H1 (cell line): ENCODE data around the gene STXBP4. TPM values are rescaled to one million over a fixed set of nuclear protein-coding genes. Genes with fewer than 3 reads are reported as not detected.
A peak's percentile ranks its signal among the peaks of the same experiment; 100 is the strongest.

ENCODE experiments used
- CTCF ChIA-PET: fragments of 300-600 bp; sonication (Branson Sonifier 250); formaldehyde crosslinking; loops from one replicate; lab custom pipeline; 2021; ENCODE audit not compliant: partially characterized antibody; lab: Charles Lee
- POLR2A ChIA-PET: fragments of 300-600 bp; sonication (Branson Sonifier 250); formaldehyde crosslinking; loops from one replicate; lab custom pipeline; 2021; ENCODE audit warnings: inconsistent platforms; ENCODE audit not compliant: partially characterized antibody; lab: Charles Lee
- DNase-seq, 2 experiments: peaks; one replicate each; pipeline versions ENCODE4 v3.0.0 to v3.0.0-alpha.2; 2010 to 2022; ENCODE audit warnings: low spot score in 2 of 2, low read depth in 1 of 2, mixed read lengths in 1 of 2
- FAIRE-seq: peaks from 2 replicates; lab custom pipeline; 2011; peaks lifted over from hg19 to GRCh38; lab: Jason Lieb, UNC
- H2AFZ ChIP-seq: 2 replicates; pipeline ENCODE4 v1.8.1; 2012; ENCODE audit warnings: low read length, inconsistent platforms
- H2AK5ac ChIP-seq: 2 replicates; pipeline ENCODE4 v1.6.1; 2013; ENCODE audit warnings: low read depth, low read length
- H2BK120ac ChIP-seq: replicated peaks from 2 replicates; pipeline ENCODE3; 2013; ENCODE audit warnings: low read depth, low read length, inconsistent platforms
- H2BK12ac ChIP-seq: 2 replicates; pipeline ENCODE4 v1.6.1; 2013; ENCODE audit warnings: low read depth, low read length
- H2BK15ac ChIP-seq: 2 replicates; pipeline ENCODE4 v1.6.1; 2013; ENCODE audit warnings: low read length
- H2BK20ac ChIP-seq: 2 replicates; pipeline ENCODE4 v1.6.1; 2013; ENCODE audit warnings: low read length
- H2BK5ac ChIP-seq: 2 replicates; pipeline ENCODE4 v1.6.1; 2013; ENCODE audit warnings: low read depth, low read length
- H3K14ac ChIP-seq: 2 replicates; pipeline ENCODE4 v1.6.1; 2013; ENCODE audit warnings: inconsistent platforms; ENCODE audit not compliant: insufficient read length
- H3K18ac ChIP-seq: 2 replicates; pipeline ENCODE4 v1.6.1; 2013; ENCODE audit warnings: low read length; ENCODE audit errors: extremely low read depth
- H3K23ac ChIP-seq: 2 replicates; pipeline ENCODE4 v1.6.1; 2013; ENCODE audit warnings: inconsistent platforms; ENCODE audit not compliant: insufficient read length
- H3K23me2 ChIP-seq: 2 replicates; pipeline ENCODE4 v1.6.1; 2013; ENCODE audit warnings: low read depth, low read length
- H3K27ac ChIP-seq: 2 replicates; pipeline ENCODE4 v1.6.1; 2011; ENCODE audit warnings: low read depth, low read length, inconsistent platforms
- H3K27me3 ChIP-seq, 4 experiments: replicated peaks in 1 of 4; 1 replicate in 1 of 4; 2 replicates in 3 of 4; pipeline versions ENCODE4 v1.6.1 to v1.8.1; 2011 to 2013; ENCODE audit warnings: low read length in 3 of 4, mild to moderate bottlenecking in 3 of 4, inconsistent platforms in 2 of 4, mixed read lengths in 2 of 4, moderate library complexity in 1 of 4; ENCODE audit not compliant: control insufficient read depth in 3 of 4, insufficient read depth in 3 of 4; ENCODE audit errors: extremely low read depth in 1 of 4
- H3K36me3 ChIP-seq, 4 experiments: 2 replicates each; pipeline versions ENCODE4 v1.6.1 to v1.8.1; 2011 to 2013; ENCODE audit warnings: mild to moderate bottlenecking in 4 of 4, low read length in 3 of 4, moderate library complexity in 2 of 4, control low read depth in 1 of 4, inconsistent platforms in 1 of 4; ENCODE audit not compliant: insufficient read depth in 4 of 4, control insufficient read depth in 2 of 4
- H3K4ac ChIP-seq: replicated peaks from 2 replicates; pipeline ENCODE3; 2013; ENCODE audit warnings: low read length, low read depth, mixed read lengths, inconsistent platforms; ENCODE audit not compliant: insufficient read length
- H3K4me1 ChIP-seq, 4 experiments: replicated peaks in 1 of 4; 1 replicate in 1 of 4; 2 replicates in 3 of 4; pipeline versions ENCODE4 v1.6.1 to v1.8.1; 2011 to 2013; ENCODE audit warnings: low read length in 3 of 4, inconsistent platforms in 2 of 4, mixed read lengths in 1 of 4; ENCODE audit not compliant: insufficient read depth in 4 of 4, control insufficient read depth in 3 of 4
- H3K4me2 ChIP-seq, 2 experiments: 2 replicates each; pipeline versions ENCODE4 v1.6.1 to v1.8.1; 2011 to 2013; ENCODE audit warnings: low read depth in 2 of 2, low read length in 2 of 2, control low read depth in 1 of 2, inconsistent platforms in 1 of 2, mild to moderate bottlenecking in 1 of 2; ENCODE audit not compliant: insufficient read depth in 1 of 2
- H3K4me3 ChIP-seq, 4 experiments: fragments of 200-600, 300-600 bp in 1 of 4; sonication (generic), shearing (Covaris generic), sonication (Bioruptor Twin) in 1 of 4; 2 replicates each; pipeline versions ENCODE4 v1.5.1 to v1.8.1; 2011 to 2016; ENCODE audit warnings: low read length in 4 of 4, low read depth in 3 of 4, control low read depth in 2 of 4, inconsistent platforms in 2 of 4, mild to moderate bottlenecking in 2 of 4, mixed read lengths in 1 of 4, moderate library complexity in 1 of 4; ENCODE audit not compliant: insufficient read depth in 2 of 4; ENCODE audit errors: extremely low read depth in 1 of 4
- H3K56ac ChIP-seq: replicated peaks from 2 replicates; pipeline ENCODE3; 2013; ENCODE audit warnings: low read depth, mild to moderate bottlenecking, mixed read lengths, low read length, inconsistent platforms; ENCODE audit not compliant: insufficient read length
- H3K79me1 ChIP-seq: 2 replicates; pipeline ENCODE4 v1.6.1; 2013; ENCODE audit warnings: low read depth, low read length, control low read depth
- H3K79me2 ChIP-seq, 2 experiments: 2 replicates each; pipeline versions ENCODE4 v1.6.1 to v1.8.1; 2012 to 2013; ENCODE audit warnings: low read length in 2 of 2, mild to moderate bottlenecking in 2 of 2, inconsistent platforms in 1 of 2; ENCODE audit not compliant: insufficient read depth in 2 of 2, control insufficient read depth in 1 of 2
- H3K9ac ChIP-seq, 4 experiments: replicated peaks in 1 of 4; 1 replicate in 1 of 4; 2 replicates in 3 of 4; pipeline versions ENCODE4 v1.6.1 to v1.8.1; 2011 to 2013; ENCODE audit warnings: low read depth in 3 of 4, low read length in 3 of 4, control low read depth in 2 of 4, mild to moderate bottlenecking in 2 of 4, moderate library complexity in 2 of 4, inconsistent platforms in 1 of 4; ENCODE audit errors: extremely low read depth in 1 of 4
- H3K9me3 ChIP-seq, 2 experiments: 2 replicates each; pipeline versions ENCODE4 v1.6.1 to v1.8.1; 2012 to 2013; ENCODE audit warnings: mild to moderate bottlenecking in 2 of 2, moderate library complexity in 2 of 2, control low read depth in 1 of 2, inconsistent platforms in 1 of 2, low read depth in 1 of 2, low read length in 1 of 2, mixed read lengths in 1 of 2; ENCODE audit not compliant: insufficient read depth in 2 of 2
- H4K20me1 ChIP-seq, 2 experiments: replicated peaks in 1 of 2; 2 replicates each; pipeline versions ENCODE3 to v1.8.1; 2011 to 2013; ENCODE audit warnings: inconsistent platforms in 2 of 2, low read length in 2 of 2, mild to moderate bottlenecking in 1 of 2; ENCODE audit not compliant: insufficient read depth in 2 of 2, control insufficient read depth in 1 of 2
- H4K5ac ChIP-seq: 2 replicates; pipeline ENCODE4 v1.6.1; 2013; ENCODE audit warnings: low read length, low read depth, mixed read lengths, inconsistent platforms; ENCODE audit not compliant: insufficient read length
- H4K8ac ChIP-seq: 2 replicates; pipeline ENCODE4 v1.8.0; 2013; ENCODE audit warnings: mild to moderate bottlenecking, moderate library complexity, low read length, inconsistent platforms; ENCODE audit not compliant: insufficient read depth; ENCODE audit errors: extremely low read depth
- H4K91ac ChIP-seq: replicated peaks from 2 replicates; pipeline ENCODE3; 2013; ENCODE audit warnings: low read length, mixed read lengths, inconsistent platforms; ENCODE audit not compliant: insufficient read length
- ASH2L ChIP-seq: fragments of 200-600, 300-600 bp; sonication (generic); IDR thresholded peaks from one replicate; pipeline ENCODE4 v1.7.1; 2017; ENCODE audit warnings: low read length
- CHD1 ChIP-seq: IDR thresholded peaks from 2 replicates; pipeline ENCODE4 v1.6.1; 2012; ENCODE audit warnings: low read depth, low read length, improper control_type of control experiment
- NANOG ChIP-seq: IDR thresholded peaks from 2 replicates; pipeline ENCODE4 v1.6.1; 2011; ENCODE audit warnings: low read length, low read depth, mild to moderate bottlenecking, inconsistent platforms; ENCODE audit not compliant: insufficient read depth, poor library complexity, severe bottlenecking
- RAD21 ChIP-seq, 2 experiments: IDR thresholded peaks in 1 of 2; conservative IDR thresholded peaks in 1 of 2; 2 replicates each; pipeline ENCODE4 v1.6.1; 2011; ENCODE audit warnings: low read depth in 2 of 2, low read length in 2 of 2, improper control_type of control experiment in 1 of 2, inconsistent platforms in 1 of 2, mild to moderate bottlenecking in 1 of 2, moderate library complexity in 1 of 2
- SAP30 ChIP-seq: fragments of 300-600 bp; sonication (generic); IDR thresholded peaks from 2 replicates; pipeline ENCODE4 v1.7.1; 2012; ENCODE audit warnings: low read length, moderate library complexity, mild to moderate bottlenecking, inconsistent platforms; ENCODE audit not compliant: insufficient read depth, insufficient replicate concordance
- SIN3A ChIP-seq, 2 experiments: IDR thresholded peaks in 1 of 2; conservative IDR thresholded peaks in 1 of 2; 2 replicates each; pipeline ENCODE4 v1.6.1; 2011 to 2012; ENCODE audit warnings: low read length in 2 of 2, improper control_type of control experiment in 1 of 2, low read depth in 1 of 2, mild to moderate bottlenecking in 1 of 2
- TAF1 ChIP-seq: IDR thresholded peaks from 2 replicates; pipeline ENCODE4 v1.6.1; 2011; ENCODE audit warnings: mild to moderate bottlenecking, low read depth, low read length
- WGBS, 2 experiments: shearing (Covaris generic) in 1 of 2; methylation state at CpG; one replicate each; pipeline versions ENCODE4 v1.1.6 to v1.1.7; 2013 to 2015; ENCODE audit warnings: low lambda C conversion rate in 2 of 2, mixed read lengths in 2 of 2, inconsistent platforms in 1 of 2, low coverage in 1 of 2, missing lambda C conversion rate in 1 of 2; ENCODE audit not compliant: insufficient replicate concordance in 2 of 2, insufficient coverage in 1 of 2, insufficient read length in 1 of 2; ENCODE audit errors: extremely low coverage in 1 of 2, missing lambda C conversion rate in 1 of 2; 5-methylcytosine and 5-hydroxymethylcytosine counted together
- polyA plus RNA-seq, 7 experiments: library from polyadenylated mRNA; depleted of rRNA in 3 of 7; stranded (reverse) in 5 of 7; unstranded in 2 of 7; fragments of >200 nt in 5 of 7; fragments of 200-250 nt in 2 of 7; gene quantifications; 1 replicate in 5 of 7; 2 replicates in 1 of 7; 4 replicates in 1 of 7; pipeline versions ENCODE4 v1.2.1 to v1.2.3, GENCODE V29; 2011 to 2013; ENCODE audit warnings: missing spikeins in 2 of 7, mixed read lengths in 2 of 7
- total RNA-seq: library from RNA; stranded (reverse); fragmentation: NEBNext Ultra II Directional; extraction: Animal tissue kit (Norgen Biotek cat#: 25700); gene quantifications from 2 replicates; pipeline ENCODE4 v1.2.1, GENCODE V29; 2021

The STXBP4 gene
- total and polyA plus RNA-seq, 2 of the 8 experiments (the other 6 are each of a cell fraction or from before 2014, with no cell fraction given) = 3.2 to 18.5 TPM

- peak overlapping the region; percentile 85 to 96 (median 89) for H3K4me3 ChIP-seq
- TF ChIP-seq SIN3A (conservative IDR thresholded peaks at IDR 0.05 in 1 of 2, IDR thresholded peaks at IDR 0.05 in 1 of 2; ENCODE audit: low read depth in 1 of 2, low read length in 2 of 2) = peak in 1 of 2 experiments; percentile 60; a peak in 2 of 4 replicates
- peak; percentile 93 for TF ChIP-seq SAP30
- no peak for TF ChIP-seq CHD1
- TF ChIP-seq RAD21 (IDR thresholded peaks at IDR 0.05 in 1 of 2, conservative IDR thresholded peaks at IDR 0.05 in 1 of 2; ENCODE audit: low read depth in 2 of 2, low read length in 2 of 2) = no peak
- no peak for TF ChIP-seq NANOG
- TF ChIP-seq ASH2L = peak; percentile 22
- no peak for TF ChIP-seq TAF1
- no peak overlapping the region for H2BK15ac ChIP-seq
- no peaks in the 10 kb centered on the region for H3K9me3 ChIP-seq
- H3K27me3 ChIP-seq = no peaks in the 10 kb centered on the region
- H2AK5ac ChIP-seq = no peak overlapping the region; the same call in 1 of the 2 replicates
- ChIA-PET CTCF (no interaction called here), POLR2A (interaction anchor here (0.8 to 1.0 kb wide), 3 partner anchors 9 to 55 kb away, joined by 3 to 6 read pairs (median 3); no protein-coding TSS in a partner anchor)
- H4K5ac ChIP-seq = peak overlapping the region; percentile 73
- peak overlapping the region; percentile 60 for H3K56ac ChIP-seq
- H4K20me1 ChIP-seq = no peaks in the 10 kb centered on the region
- no peak for FAIRE-seq
- no peak overlapping the region for H2BK120ac ChIP-seq
- H2BK12ac ChIP-seq = peak overlapping the region; percentile 86; the same call in 1 of the 2 replicates
- H3K4me2 ChIP-seq = peak overlapping the region; percentile 78 to 83
- H4K8ac ChIP-seq = peak overlapping the region; percentile 94; the same call in 1 of the 2 replicates
- H2BK5ac ChIP-seq = peak overlapping the region; percentile 88
- H3K23me2 ChIP-seq = peaks cover 7% of the 10 kb centered on the region; the same call in 1 of the 2 replicates
- peaks cover 0 to 8% (median 0%) of the 10 kb centered on the region in 4 experiments; a peak in 2 of 7 replicates for H3K4me1 ChIP-seq
- no peak for DNase-seq
- no peak overlapping the region for H3K14ac ChIP-seq
- H3K4ac ChIP-seq = no peak overlapping the region
- no peak overlapping the region for H3K18ac ChIP-seq
- peak overlapping the region; percentile 70 for H4K91ac ChIP-seq
- H3K23ac ChIP-seq = no peak overlapping the region
- H3K36me3 ChIP-seq = peaks cover 3 to 13% (median 9%) of the 10 kb centered on the region in 4 experiments; a peak in 6 of 8 replicates
- H3K27ac ChIP-seq = peak overlapping the region; percentile 83
- H3K79me2 ChIP-seq = peaks cover 0 to 78% of the 10 kb centered on the region in 2 experiments; a peak in 2 of 4 replicates
- H2BK20ac ChIP-seq = no peak overlapping the region
- H2AFZ ChIP-seq = peak overlapping the region; percentile 70; the same call in 1 of the 2 replicates
- peaks cover 5% of the 10 kb centered on the region; the same call in 1 of the 2 replicates for H3K79me1 ChIP-seq
- peak overlapping the region; percentile 87 to 96 (median 96) for H3K9ac ChIP-seq
- 2% methylated on average over 13 of the region's 13 CpGs; no CpG with 5 or more reads in 1 of the 2 experiments for WGBS, 2 experiments
These were observed 395 bp downstream of the STXBP4 start for GRCh38 chr17:54968988-54969332.
